HEK293T (cell line): ENCODE measurements around the gene CTNNBIP1.

ENCODE experiments used
- CTCF ChIA-PET: fragments of 350-600 bp; formaldehyde crosslinking; extraction: SDS; loops from one replicate; lab custom pipeline; 2021; ENCODE audit warnings: antibody characterized with exemption, inconsistent platforms; lab: Yijun Ruan, JAX
- POLR2A ChIA-PET: fragments of 350-600 bp; formaldehyde crosslinking; extraction: SDS; loops from one replicate; lab custom pipeline; 2020; ENCODE audit warnings: antibody characterized with exemption, inconsistent platforms; lab: Yijun Ruan, JAX
- DNase-seq: peaks from one replicate; pipeline ENCODE4 v3.0.0; 2012; ENCODE audit warnings: mixed read lengths; ENCODE audit errors: extremely low spot score
- ARNT ChIP-seq: fragments of 450-650 bp; IDR thresholded peaks from 2 replicates; pipeline ENCODE4 v1.6.1; 2017; ENCODE audit warnings: mild to moderate bottlenecking
- BHLHE40 ChIP-seq: fragments of 450-650 bp; IDR thresholded peaks from 2 replicates; pipeline ENCODE4 v1.6.1; 2016; ENCODE audit warnings: mild to moderate bottlenecking, moderate library complexity, borderline replicate concordance
- CTBP1 ChIP-seq: fragments of 450-650 bp; IDR thresholded peaks from 2 replicates; pipeline ENCODE4 v1.6.1; 2016; ENCODE audit warnings: borderline replicate concordance
- ELF4 ChIP-seq: fragments of 450-650 bp; IDR thresholded peaks from 2 replicates; pipeline ENCODE4 v1.6.1; 2017; ENCODE audit warnings: antibody characterized with exemption
- FOXA1 ChIP-seq: fragments of 450-650 bp; IDR thresholded peaks from 2 replicates; pipeline ENCODE4 v1.6.1; 2016; ENCODE audit warnings: mild to moderate bottlenecking
- FOXK2 ChIP-seq: fragments of 450-650 bp; IDR thresholded peaks from 2 replicates; pipeline ENCODE4 v1.6.1; 2016; ENCODE audit warnings: mild to moderate bottlenecking
- FOXM1 ChIP-seq: fragments of 450-650 bp; IDR thresholded peaks from 2 replicates; pipeline ENCODE4 v1.6.1; 2017; ENCODE audit warnings: mild to moderate bottlenecking, borderline replicate concordance
- HDGF ChIP-seq: fragments of 450-650 bp; IDR thresholded peaks from 2 replicates; pipeline ENCODE4 v1.6.1; 2017; ENCODE audit warnings: antibody characterized with exemption, borderline replicate concordance
- L3MBTL2 ChIP-seq: fragments of 450-650 bp; conservative IDR thresholded peaks from 2 replicates; pipeline ENCODE4 v1.6.1; 2016; ENCODE audit warnings: mild to moderate bottlenecking
- LEF1 ChIP-seq: fragments of 450-650 bp; IDR thresholded peaks from 2 replicates; pipeline ENCODE4 v1.6.1; 2017; ENCODE audit warnings: mild to moderate bottlenecking, borderline replicate concordance
- NFRKB ChIP-seq: fragments of 450-650 bp; IDR thresholded peaks from 2 replicates; pipeline ENCODE4 v1.6.1; 2016; ENCODE audit warnings: mild to moderate bottlenecking, moderate library complexity
- SP1 ChIP-seq: fragments of 450-650 bp; IDR thresholded peaks from 2 replicates; pipeline ENCODE4 v1.6.1; 2017
- SUZ12 ChIP-seq: fragments of 450-650 bp; IDR thresholded peaks from 2 replicates; pipeline ENCODE4 v1.6.1; 2016; ENCODE audit warnings: mild to moderate bottlenecking
- TARDBP ChIP-seq: fragments of 450-650 bp; IDR thresholded peaks from 2 replicates; pipeline ENCODE4 v1.6.1; 2016
- ZNF384 ChIP-seq: fragments of 450-650 bp; IDR thresholded peaks from 2 replicates; pipeline ENCODE4 v1.6.1; 2016
- TF ChIP-seq, protein P1 (sequence below): fragments of 450-650 bp; IDR thresholded peaks from 2 replicates; pipeline ENCODE4 v1.6.1; 2016

Gene CTNNBIP1

DNA sequence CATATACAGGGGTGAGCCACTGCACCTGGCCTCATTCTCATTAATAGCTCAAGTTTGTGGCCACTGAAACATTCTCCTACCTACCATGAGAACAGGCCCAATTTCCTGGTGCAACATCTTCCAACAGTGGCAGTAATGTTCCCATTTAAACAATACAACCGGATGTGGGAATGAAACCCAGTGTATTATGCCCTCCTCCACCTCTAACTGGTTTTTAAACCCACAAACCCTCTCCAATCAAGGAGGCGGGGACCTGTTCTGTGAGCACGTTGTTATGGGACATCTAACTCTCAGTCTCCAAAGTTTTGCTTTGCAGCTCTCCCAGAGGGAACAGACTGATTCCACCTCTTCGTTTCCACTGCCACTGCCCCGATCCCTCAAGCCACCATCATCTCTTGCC, 2.6 kb downstream of the CTNNBIP1 start:
- no peak for DNase-seq
- ChIA-PET CTCF (no interaction called here), POLR2A (no interaction called here)
- no peak for TF ChIP-seq LEF1
- no peak for TF ChIP-seq NFRKB
- TF ChIP-seq SP1: no peak
- TF ChIP-seq HDGF: no peak
- no peak for TF ChIP-seq SUZ12
- no peak for TF ChIP-seq FOXM1
- no peak for TF ChIP-seq ZNF384
- TF ChIP-seq CTBP1: no peak
- no peak for TF ChIP-seq BHLHE40
- TF ChIP-seq FOXA1: no peak
- TF ChIP-seq ARNT: no peak
- TF ChIP-seq FOXK2: no peak
- TF ChIP-seq ELF4: no peak
- no peak for TF ChIP-seq L3MBTL2
- TF ChIP-seq, protein P1, sequence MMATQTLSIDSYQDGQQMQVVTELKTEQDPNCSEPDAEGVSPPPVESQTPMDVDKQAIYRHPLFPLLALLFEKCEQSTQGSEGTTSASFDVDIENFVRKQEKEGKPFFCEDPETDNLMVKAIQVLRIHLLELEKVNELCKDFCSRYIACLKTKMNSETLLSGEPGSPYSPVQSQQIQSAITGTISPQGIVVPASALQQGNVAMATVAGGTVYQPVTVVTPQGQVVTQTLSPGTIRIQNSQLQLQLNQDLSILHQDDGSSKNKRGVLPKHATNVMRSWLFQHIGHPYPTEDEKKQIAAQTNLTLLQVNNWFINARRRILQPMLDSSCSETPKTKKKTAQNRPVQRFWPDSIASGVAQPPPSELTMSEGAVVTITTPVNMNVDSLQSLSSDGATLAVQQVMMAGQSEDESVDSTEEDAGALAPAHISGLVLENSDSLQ: no peak
- no peak for TF ChIP-seq TARDBP

DNA sequence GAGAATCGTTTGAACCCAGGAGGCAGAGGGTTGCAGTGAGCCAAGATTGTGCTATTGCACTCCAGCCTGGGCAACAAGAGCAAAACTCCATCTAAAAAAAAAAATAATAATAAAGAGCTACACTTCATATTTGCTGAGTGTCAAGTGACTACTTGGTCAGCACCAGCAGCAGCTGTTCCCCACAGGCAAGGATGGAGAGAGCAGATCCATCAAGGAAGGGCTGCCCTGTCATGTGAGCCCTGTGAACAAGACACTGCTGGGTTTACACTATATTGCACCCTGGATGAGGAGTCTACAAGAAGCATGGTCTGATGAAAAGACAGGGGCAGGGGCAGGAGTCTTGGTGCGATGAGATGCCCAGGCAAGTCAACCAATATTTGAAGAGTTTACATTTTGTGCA, 3.6 kb downstream of the CTNNBIP1 start:
- ChIA-PET CTCF (interaction anchor here (0.6 kb wide), 1 partner anchor 444 kb away, joined by 3 read pairs; no protein-coding TSS in a partner anchor), POLR2A (no interaction called here)
- no peak for TF ChIP-seq CTBP1
- TF ChIP-seq FOXM1: no peak
- TF ChIP-seq L3MBTL2: no peak
- no peak for TF ChIP-seq LEF1
- TF ChIP-seq ZNF384: no peak
- no peak for TF ChIP-seq FOXK2
- TF ChIP-seq SP1: no peak
- TF ChIP-seq NFRKB: no peak
- TF ChIP-seq BHLHE40: no peak
- no peak for DNase-seq

DNA sequence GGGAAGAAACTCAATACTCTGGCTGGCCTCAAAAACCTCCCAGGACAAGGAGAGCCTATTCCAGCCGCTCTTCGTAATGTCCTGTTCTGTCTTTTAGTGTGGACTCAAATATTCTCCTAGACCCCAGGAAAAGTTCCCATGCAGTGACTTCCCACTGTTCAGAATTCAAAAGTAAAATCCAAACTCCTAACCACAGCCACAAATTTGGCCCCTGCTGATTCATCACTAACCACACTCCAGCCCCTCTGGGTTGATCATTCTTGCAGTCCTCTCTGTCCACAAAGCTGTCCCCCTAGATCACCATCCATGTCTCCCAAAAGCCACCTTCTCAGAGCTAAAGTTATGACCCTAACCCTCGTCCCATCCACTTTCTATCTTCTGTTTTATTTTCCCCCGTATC, 5.1 kb downstream of the CTNNBIP1 start:
- CTCF ChIA-PET: interaction anchor here (0.7 kb wide), 1 partner anchor 45 kb away, joined by 3 read pairs; no protein-coding TSS in a partner anchor
- POLR2A ChIA-PET: no interaction called here
- no peak for DNase-seq
- TF ChIP-seq HDGF (no peak), ARNT (no peak), FOXA1 (no peak), ZNF384 (no peak), BHLHE40 (no peak), SP1 (no peak), CTBP1 (no peak)

DNA sequence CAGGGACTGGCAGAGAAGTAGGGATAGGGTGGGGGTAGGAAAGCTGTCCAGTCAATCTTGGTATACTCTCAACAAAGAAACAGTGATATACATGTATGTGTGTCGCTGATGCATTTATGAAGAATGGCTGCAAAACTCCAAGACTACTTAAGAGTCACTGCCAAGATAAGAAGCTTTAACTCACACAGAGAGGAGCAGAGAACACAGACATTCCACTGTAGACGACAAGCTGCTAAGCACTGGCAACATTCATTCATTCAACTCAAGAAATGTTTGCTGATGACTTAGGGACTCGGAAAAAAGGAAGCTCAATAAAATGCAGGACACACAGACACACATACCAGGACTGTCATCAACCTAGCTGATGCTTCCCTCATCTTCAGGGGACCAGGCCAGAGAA, 5.5 kb downstream of the CTNNBIP1 start:
- ChIA-PET POLR2A (no interaction called here), CTCF (interaction anchor here (0.7 kb wide), 1 partner anchor 46 kb away, joined by 3 read pairs; no protein-coding TSS in a partner anchor)
- no peak for DNase-seq
- TF ChIP-seq FOXA1 (no peak), HDGF (no peak), NFRKB (no peak), ZNF384 (no peak), L3MBTL2 (no peak), ELF4 (no peak), SUZ12 (no peak), TARDBP (no peak)

DNA sequence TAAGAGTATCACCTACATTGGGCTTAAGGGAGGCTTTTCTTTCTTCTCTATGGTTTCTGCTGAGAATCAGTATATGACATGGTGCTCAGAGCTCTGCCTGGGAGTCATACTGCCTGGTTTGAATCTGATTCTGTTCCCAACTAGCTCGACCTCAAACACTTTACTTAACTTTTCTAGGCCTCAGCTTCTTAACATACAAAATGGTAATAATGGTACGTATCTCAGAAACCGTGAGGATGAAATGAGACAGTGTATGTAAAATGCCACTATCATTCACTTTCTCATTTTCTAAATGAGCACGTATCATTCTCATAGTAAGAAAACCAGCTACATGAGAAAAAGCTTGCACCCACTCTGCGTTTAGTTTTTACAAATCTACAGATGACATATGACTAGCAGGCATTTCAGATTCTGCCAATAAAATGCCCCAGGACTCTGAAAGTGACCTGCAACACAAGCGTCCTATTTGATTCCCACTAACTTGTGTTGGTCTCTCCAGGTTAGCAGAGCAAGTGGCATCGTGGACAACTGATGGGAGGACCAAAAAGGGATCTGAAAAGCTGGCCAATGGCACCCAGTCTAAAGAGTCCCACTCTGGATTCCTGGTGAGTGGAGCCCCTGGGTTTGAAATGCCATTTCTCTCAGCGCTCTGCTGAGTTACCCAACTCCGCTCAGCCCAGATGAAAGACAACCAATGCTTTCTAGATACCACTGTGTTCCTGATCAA, 6.1 kb downstream of the CTNNBIP1 start:
- no peak for DNase-seq
- TF ChIP-seq LEF1 (no peak), NFRKB (no peak), SP1 (no peak), ARNT (no peak)
- ChIA-PET POLR2A (no interaction called here), CTCF (interaction anchor here (0.6 to 0.7 kb wide), 2 partner anchors 34 to 46 kb away, joined by 3 to 7 read pairs; no protein-coding TSS in a partner anchor)

DNA sequence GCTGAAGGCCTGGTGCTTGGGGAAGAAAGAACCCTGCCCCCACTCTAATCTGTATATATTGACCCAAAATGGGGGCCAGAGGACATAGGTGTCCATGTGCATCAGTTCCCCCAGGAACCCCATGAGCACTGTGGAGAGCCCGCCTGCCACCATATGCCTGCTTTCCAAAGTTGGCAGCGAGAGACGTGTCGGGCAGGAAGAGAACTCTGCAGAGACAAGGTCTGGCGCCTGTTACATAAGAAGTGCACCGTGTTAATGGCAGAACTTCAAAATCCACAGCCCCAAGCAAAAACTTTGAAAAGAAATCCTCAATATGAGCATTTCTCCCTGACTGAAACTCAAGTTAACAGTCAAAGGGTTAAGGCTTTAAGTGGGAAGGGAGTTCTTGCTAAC, 8.0 kb downstream of the CTNNBIP1 start:
- TF ChIP-seq SP1: no peak
- TF ChIP-seq HDGF: no peak
- no peak for TF ChIP-seq FOXM1
- TF ChIP-seq CTBP1: no peak
- TF ChIP-seq LEF1: no peak
- TF ChIP-seq BHLHE40: no peak
- TF ChIP-seq, protein P1: no peak
- TF ChIP-seq ARNT: no peak
- TF ChIP-seq ELF4: no peak
- TF ChIP-seq FOXK2: no peak
- TF ChIP-seq SUZ12: no peak
- POLR2A ChIA-PET: no interaction called here
- CTCF ChIA-PET: no interaction called here
- DNase-seq: no peak
